Posterior vena cava (tissue), 2 donors: Measurements from ENCODE around the gene EDC3. TPM values are rescaled to one million over a fixed set of nuclear protein-coding genes. Genes with fewer than 3 reads are reported as not detected.

ENCODE experiments used
- DNase-seq: peaks from one replicate; pipeline ENCODE4 v3.0.0-alpha.2; 2020; ENCODE audit warnings: low spot score
- intact Hi-C, 2 donors: fragments of 100-400 bp; cut with DNase I; formaldehyde crosslinking; loops; one replicate each; pipeline versions ENCODE4 v1.14.1 to v1.14.2; 2022 to 2023
- total RNA-seq, 2 donors: library from RNA; stranded (reverse); fragmentation: NEBNext Ultra II Directional; extraction: Animal tissue kit (Norgen Biotek cat#: 25700); gene quantifications; one replicate each; pipeline ENCODE4 v1.2.1, GENCODE V29; 2021
- donor health status: DM: yes; HTN: yes; CAD: no.
- donor health status: DM: yes; HTN: yes; CAD: no.

The EDC3 gene
- total RNA-seq, 2 donors from 2014 or later = 21.8 to 22.1 TPM

DNA sequence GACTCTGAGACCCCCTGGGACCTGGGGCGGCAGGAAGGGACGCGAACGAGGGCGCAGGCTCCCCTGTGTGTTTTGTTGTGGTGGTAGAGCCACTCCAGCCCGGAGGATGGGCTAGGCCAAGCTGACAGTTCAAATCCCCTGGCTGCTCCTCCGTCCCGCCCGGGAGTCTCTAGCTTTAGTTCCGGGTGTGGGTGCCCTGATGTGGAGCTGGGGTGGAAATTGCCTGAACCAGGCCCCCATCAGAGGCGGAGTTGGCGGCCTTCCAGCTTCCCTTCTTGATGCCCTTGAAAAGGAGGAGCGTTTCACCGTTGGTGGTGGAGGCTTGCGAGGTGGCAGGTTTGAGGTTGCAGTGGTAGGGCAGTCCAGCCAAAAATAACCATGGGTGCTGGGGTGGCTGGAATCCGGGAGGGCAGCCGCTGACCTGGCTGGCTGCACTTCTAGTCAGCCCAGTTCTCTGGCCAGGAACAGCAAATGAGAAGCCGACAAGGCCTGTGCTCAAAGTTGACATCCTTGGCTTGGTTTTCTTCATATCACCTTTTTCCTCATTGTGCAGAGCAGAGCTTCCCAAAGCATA, 79.4 kb downstream of the EDC3 start:
- DNase-seq = peak; percentile 94
- intact Hi-C loops = loop anchor here (5.0 to 10.0 kb wide), 2 partner anchors 72 to 74 kb away; partner anchors contain the start of gene ARID3B (in 2 of the 2)

DNA sequence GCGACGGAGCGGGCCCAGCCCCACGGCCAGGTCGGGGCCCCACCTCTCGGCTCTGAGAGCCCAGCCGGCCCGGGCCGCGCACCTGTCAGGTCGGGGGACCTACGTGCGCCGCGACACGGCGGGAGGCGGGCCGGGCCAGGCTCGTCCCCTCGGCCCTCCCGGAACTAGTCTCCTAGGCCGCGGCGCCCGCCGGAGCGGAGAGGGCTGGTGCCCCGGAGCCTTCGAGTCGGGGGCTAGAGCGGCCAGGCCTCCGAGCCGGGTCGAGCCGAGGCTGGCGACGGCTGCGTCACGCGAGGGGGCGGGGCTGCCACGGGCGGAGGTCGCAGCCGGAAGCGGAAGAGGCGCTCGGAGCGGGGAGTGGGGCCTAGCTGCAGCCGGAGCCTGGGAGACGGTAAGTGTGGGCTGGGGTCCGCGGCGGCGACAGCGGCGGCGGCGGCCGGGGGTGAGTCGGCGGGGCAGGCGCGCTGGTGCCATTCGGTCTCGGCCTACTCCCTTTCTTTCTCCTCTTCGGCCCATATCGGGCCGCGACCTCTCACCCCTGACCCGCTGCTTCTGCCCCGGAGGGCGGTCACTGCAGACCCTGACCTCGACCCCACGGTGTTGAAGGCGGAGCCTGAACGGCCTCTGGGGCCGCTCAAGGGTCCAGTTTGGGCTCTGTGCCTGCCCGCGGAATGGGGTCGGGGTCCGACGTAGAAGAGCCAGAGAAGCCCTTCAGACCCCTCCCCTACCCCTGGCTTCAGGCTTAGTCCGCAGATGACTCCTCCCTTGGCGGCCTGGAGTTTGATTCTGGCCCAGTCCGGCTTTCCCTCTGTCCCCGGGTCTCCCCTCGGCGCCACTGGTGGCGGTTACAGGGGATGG, 80.1 kb downstream of the EDC3 start, which contains the start of gene CLK3:
TSS of gene CLK3 (plus strand) at position 329 of the 858 bp plus-strand sequence. CDS start 3,361 bp downstream, outside the sequence.
- intact Hi-C loops = loop anchor here (5.0 to 10.0 kb wide), 2 partner anchors 71 to 73 kb away; partner anchors contain the start of gene ARID3B (in 2 of the 2)
- DNase-seq = peak; percentile 99

DNA sequence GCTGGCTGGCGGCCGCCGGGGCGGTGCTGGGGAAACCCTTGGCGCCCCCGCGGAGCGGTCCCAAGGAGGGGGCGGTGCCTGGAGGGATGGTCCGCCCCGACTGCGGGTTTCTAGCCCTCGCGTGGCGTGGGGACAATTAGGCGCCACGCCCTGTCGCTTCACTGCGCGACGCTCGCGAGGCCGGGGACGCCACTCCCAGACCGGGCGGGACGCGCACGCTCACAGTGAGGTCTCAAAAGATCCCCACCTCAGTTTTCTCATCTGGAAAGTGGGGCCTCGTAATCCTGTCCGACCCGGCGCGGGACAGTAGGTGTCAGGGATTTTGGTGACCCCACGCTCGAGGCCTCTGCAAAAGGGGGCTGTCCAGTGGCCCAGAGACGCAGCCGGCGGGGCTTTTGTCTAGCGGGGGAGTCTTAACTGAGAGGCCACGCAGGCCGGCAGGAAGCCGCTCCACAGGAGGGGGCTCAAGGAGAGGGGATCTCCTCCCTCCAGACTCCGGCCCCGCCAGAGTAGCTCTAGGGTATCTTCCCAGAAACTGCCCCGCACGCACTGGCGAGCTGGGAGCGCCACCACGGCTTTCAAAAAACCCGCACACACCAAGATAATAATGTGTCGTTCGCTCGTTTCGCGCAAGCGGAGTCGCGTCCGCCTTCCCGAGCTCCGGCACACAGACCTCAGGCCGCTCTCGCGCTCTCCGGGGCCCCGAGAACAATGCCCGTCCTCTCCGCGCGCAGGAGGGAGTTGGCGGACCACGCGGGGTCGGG, 80.9 kb downstream of the EDC3 start:
- DNase-seq = peak; percentile 94
- intact Hi-C loops = loop anchor here (5.0 to 10.0 kb wide), 2 partner anchors 70 to 73 kb away; partner anchors contain the start of gene ARID3B (in 2 of the 2)

DNA sequence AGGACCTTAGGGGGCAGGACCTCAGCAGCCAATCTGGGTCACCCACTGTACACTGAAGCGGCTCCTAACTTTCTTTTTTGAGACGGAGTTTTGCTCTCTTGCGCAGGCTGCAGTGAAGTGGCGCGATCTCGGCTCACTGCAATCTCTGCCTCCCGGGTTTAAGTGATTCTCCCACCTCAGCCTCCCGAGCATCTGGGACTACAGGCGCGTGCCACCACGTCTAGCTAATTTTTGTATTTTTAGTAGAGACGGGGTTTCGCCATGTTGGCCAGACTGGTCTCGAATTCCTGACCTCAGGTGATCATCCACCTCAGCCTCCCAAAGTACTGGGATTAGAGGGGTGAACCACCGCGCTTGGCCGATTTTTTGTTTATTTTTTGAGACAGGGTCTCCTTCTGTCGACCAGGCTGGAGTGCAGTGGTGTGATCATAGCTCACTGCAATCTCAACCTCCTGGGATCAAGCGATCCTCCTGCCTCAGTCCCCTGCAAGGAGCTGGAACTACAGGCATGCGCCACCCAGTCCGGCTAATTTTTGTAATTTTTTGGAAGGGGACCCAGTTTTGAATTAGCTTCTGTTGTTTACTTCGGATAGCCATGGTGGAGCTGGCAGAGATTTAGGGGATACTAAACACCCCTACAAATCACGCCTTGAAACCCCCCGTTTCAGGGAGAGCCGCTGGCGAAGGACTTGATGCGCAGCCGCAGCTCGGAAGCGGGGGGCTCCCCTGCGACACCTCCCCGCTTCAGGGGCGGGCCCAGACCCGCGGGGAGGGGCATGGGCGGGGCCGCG, 81.7 kb downstream of the EDC3 start:
- DNase-seq = no peak
- intact Hi-C loops = loop anchor here in 1 of 2 donors (10.0 kb wide), 1 partner anchor 69 kb away; the partner anchor contains the start of gene ARID3B

DNA sequence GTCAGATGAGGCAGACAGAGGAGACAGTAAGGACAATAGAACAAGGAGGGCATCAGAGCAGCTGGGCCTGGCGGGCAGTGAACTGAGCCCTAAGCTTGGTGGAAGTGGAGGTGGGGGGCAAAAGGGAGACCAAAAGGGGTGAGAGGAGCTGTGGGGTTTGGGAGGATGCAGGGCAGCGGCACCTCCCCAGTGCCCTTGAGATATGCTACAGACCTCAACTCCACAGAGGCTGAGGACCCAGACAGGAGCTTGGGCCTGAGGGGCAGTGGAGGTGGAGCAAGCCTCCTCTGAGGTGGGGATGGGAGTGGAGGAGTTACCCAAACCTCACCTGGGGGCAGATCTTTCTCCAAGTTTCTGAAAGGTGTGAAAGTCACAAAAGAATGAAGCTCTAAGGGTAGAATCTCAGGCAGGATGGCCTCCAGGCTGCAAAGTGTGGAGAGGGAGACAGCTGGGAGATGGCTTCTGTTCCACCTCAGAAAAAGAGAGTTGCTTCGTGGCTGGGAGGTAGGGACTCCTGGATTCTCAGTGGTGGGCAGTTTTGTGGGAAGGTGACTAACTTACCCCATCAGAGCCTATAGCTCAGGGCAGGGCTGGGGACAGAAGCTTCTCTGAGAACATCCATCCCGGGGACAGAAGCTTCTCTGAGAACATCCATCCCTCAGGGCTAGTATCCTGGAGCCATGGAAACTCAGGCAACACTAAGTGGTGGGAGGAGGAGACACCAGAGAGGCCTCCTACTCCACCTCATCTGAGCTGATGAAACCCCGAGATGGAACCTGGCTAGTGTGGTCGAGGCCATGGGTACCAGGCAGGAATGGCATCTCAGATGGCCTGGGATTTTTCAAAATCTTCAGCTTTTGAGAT, 82.5 kb downstream of the EDC3 start:
- intact Hi-C loops = loop anchor here in 1 of 2 donors (10.0 kb wide), 1 partner anchor 69 kb away; the partner anchor contains the start of gene ARID3B
- no peak for DNase-seq

DNA sequence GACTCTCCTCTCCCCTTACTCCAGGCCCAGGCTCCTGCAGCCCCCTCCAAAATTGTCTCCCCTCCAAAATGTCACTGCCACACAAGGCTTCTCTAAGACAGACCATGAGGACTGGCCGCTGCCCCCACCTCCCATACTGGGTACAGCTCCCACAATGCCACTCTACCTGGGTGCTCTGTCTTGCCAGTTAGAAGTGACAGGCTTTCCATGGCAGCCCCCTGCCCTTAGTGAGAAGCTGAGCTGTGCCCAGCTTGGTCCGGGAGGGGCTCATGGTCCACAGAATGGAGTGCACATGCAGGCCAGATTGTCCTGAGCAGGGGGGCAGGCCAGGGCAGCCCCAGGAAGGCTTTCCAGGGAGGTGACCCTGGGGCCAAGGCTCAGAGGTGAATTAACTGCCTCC, 83.1 kb downstream of the EDC3 start:
- DNase-seq = no peak
- intact Hi-C loops = loop anchor here in 1 of 2 donors (10.0 kb wide), 1 partner anchor 68 kb away; the partner anchor contains the start of gene ARID3B

DNA sequence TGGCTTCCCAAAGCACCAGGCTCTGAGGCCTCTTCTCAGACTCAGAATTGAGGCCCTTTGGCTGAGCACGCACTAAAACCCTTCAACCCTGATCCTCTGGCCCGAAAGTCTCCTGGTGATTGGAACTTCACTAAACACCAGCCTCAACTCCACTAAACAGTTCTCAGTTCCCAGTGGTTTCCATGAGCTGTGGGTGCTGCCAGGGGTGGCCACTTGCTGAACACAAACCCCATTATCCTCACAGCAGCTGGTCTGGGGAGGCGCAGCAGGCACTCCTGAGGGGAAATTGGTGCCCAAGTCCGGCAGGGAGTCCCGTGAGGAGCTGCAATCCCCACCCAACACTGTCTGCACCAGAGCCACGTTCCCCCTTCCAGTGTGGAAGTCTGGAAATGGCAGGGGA, 84.0 kb downstream of the EDC3 start:
- intact Hi-C loops = loop anchor here in 1 of 2 donors (10.0 kb wide), 1 partner anchor 67 kb away; the partner anchor contains the start of gene ARID3B

DNA sequence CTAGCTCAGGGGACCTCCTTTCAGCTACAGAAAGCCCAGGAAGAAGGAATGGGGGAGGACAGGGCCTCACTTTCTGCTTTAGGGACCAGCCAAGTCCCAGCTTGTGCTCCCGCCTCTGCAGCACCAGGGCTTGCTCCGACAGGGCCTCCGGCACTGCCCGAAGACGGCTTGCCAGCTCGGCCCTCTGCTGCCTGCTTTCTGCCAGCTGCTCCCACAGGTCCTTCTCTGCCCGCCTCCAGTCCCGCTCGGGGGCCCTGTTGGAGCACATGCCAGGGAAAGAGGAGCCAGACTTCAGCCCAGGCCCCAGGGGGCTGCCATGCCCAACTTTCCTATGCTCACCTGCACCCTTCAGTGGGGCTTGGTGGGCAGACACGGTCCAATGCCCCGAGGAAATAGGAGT, 84.5 kb downstream of the EDC3 start:
- no peak for DNase-seq
- intact Hi-C loops = loop anchor here in 1 of 2 donors (10.0 kb wide), 1 partner anchor 67 kb away; the partner anchor contains the start of gene ARID3B

More for the DNA sequence above, 84.0 kb downstream of the EDC3 start:
- DNase-seq = no peak

DNA sequence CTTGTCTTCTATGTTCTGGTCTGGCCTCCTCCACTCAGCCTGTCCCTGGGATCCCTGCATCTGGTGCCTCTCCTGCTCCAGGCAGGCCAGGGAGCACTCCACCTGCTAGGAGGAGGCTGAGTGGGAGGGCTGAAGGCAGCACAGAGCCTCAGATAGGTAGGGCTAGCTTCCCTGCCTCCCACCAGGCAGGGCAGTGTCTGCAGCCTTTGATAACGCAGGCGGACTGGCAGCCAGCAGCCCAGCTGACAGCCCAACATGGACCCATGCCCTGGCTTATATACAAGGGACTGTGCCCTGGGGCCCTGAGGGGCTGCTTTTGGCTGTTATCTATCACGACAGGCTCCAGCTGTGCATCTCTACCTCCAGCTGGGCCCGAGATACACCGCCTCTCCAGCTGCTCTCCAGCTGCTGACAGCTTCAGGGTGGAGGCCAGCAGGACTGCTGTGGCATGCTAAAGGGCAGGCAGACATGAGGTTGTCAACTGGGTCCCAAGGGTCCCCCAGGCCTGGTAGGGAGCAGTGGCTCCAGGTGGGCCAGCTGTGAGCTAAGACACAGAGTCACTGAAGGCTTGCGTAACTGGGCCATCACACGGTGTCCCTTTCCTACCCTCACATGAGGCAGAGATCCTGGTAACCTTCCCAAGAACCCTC, 85.4 kb downstream of the EDC3 start:
- intact Hi-C loops = loop anchor here in 1 of 2 donors (10.0 kb wide), 1 partner anchor 66 kb away; the partner anchor contains the start of gene ARID3B
- DNase-seq = no peak

DNA sequence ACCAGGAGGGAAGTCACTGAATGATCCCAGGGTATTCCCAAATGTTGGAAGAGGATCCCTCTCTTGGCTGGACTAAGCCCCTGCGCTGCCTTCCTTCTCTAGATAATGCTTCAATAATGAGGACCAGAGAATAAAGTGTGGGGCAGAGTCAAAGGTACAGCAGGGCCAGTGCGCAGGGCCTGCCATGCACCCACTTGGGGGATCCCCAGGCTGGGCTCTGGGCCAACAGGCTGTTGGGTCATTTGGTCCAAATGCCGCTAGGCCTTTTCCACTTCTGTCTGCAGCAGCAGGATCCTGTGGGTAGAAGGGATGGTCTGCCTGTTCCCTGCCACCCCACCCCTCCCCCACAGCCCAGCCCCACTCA, 85.9 kb downstream of the EDC3 start:
- intact Hi-C loops = loop anchor here in 1 of 2 donors (5.0 to 10.0 kb wide), 2 partner anchors 65 to 673 kb away; partner anchors contain the start of gene ARID3B

DNA sequence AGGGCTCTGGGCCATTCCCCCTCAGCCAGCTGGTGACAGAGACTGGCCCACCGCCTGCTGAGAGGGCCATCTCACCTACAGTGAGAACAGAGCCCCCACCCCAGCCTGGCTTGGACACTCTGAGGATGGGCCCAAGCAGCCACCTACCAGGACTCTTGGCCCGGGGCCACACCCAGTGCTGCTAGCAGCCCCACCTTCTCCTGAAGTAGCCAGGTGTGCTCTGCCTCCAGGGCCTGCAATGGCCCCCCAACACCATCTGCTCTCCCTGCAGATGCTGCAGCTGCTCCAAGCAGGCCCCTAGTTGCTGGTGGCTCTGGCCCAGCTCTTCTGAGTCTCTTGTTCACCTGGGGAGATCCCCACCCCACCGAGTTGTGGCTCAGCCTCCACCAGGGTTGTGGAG, 87.0 kb downstream of the EDC3 start:
- intact Hi-C loops = loop anchor here in 1 of 2 donors (5.0 kb wide), 1 partner anchor 671 kb away; no protein-coding TSS in a partner anchor
- DNase-seq = no peak

More for the DNA sequence above, 85.9 kb downstream of the EDC3 start:
- DNase-seq = no peak

DNA sequence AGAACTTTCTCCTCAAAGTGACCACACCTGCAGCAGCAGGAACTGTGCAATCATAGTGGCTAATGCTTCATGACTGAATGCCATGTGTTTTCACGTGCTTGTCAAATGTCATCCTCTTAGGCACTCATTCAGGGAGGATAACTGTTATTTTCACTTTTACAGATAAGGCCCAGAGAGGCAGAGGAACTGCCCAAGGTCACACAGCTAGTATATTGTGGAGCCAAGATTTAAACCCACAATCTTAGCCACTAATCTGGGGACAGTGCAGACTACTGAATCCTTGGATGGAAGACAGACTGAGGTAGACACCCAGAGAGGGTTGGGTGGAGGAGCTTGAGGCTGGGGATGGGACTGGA, 90.1 kb downstream of the EDC3 start:
- DNase-seq = no peak
- intact Hi-C loops = loop anchor here in 1 of 2 donors (5.0 kb wide), 1 partner anchor 668 kb away; no protein-coding TSS in a partner anchor

DNA sequence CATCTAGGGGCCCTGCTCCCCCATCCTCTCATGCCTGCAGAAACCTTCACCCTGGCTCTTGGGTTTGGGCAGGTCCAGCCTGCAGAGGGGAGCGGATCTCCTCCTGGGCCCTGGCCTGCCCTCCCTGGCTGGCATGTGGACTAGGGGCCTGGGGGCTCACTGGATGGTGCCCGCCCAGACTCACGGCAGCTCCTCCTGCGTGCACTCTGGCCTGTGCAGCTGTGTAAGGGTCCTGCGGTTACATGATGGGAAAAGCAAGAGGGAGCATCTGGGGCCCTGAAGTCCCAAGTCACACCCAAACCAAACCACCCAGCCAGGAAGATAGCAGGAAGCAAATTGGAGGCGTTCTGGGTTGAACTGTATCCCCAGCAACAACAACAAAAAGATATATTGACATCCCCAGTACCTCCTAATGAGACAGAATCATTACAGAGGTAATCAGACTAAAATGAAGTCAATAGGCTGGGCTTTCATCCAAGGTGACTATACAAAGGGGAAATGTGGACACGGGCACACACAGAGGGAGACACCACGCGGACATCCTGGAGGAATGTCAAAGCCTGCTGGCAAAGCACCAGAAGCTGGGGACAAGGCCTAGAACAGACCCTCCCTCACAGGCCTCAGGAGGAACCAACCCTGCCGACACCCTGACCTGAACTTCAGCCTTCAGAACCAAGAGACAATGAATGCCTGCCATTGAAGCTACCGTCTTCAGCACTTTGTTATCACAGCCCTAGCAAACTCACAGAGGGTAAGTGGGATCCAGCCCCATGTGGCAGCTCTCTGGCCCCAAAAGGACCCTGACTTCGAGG, 90.6 kb downstream of the EDC3 start:
- no peak for DNase-seq
- intact Hi-C loops = loop anchor here in 1 of 2 donors (5.0 kb wide), 1 partner anchor 668 kb away; no protein-coding TSS in a partner anchor

DNA sequence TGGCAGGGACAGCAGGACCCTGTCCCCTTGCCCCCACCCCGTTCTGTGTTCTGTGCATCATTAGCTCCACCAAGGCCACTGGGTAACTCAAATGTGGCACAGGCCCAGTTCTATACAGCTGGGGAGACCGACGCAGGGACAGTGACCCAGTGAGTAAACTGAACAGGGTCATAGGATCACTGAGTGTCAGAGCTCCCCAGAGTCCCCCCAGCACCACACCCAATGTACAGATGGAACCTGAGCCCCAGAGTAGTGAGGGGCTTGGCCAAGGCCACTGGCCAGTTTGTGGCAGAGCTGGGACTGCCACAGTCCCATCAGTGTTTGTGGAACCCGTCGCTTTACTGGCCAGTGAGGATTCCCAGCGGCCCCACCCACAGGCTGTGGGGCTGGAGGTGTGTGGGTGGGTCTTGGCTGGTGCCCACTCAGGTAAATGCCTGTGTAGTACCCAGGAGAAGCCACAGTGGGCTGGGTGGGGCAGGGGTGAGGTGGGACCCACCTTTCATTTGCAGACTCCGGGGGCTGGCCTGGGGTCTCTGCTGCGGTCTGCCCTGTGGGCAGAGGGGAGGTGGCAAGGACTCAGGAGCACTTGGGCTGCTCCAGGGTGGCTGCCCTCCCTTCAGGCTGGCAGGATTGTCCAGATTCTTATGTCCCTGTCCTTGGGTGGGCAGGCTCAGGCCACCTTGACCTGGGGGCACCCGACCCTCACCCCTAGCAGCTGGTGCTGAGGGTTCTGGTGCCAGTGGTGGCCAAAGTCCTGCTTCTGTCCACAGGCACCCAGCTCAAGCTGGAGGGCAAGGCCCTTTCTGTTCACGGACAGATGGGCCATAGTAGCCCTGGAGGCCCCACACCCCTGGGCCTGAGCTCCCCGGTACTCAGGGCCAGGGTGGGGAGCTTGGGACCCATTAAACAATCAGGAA, 91.8 kb downstream of the EDC3 start:
- intact Hi-C loops = no loop called here
- DNase-seq = no peak
